Measurements from ENCODE around the gene MAST1. TPM values are rescaled to one million over a fixed set of nuclear protein-coding genes. Genes with fewer than 3 reads are reported as not detected.

Gene MAST1
- total RNA-seq, 2 donors from 2014 or later: 0.42 to 1.4 TPM

DNA sequence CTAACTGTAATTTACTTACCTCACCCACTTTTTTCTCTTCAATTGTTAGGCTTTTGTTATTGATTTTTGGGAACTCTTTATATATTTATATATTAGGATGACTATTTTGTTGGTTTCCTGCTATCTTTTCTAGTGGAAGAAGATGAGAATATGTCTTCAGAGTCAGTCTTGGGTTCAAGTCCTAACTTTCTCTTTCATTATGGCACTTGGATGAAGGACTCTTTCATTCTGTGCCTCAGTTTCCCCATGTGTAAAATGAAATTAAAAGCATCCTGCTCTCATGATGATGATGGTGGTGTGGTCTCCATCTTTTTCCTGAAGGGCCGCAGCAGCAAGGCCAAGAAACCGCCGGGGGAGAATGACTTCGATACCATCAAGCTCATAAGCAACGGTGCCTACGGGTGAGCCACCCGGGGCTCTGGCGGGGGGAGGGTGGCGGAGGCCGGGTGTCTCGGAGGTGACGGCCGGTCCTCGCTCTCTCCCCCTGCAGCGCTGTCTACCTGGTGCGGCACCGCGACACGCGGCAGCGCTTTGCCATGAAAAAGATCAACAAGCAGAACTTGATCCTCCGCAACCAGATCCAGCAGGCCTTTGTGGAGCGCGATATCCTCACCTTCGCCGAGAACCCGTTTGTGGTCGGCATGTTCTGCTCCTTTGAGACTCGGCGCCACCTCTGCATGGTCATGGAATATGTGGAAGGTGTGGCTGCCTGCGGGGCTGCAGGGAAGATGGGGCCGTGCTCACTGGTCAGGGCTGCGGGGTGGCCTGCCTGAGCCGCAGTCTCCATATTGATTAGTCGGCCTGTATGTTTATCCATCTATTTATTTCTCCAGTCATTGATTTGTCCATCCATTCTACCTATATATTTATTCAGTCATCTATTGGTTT lies 20.0 kb downstream of the MAST1 start:
- H3K36me3 ChIP-seq: no peaks in the 10 kb centered on the region

DNA sequence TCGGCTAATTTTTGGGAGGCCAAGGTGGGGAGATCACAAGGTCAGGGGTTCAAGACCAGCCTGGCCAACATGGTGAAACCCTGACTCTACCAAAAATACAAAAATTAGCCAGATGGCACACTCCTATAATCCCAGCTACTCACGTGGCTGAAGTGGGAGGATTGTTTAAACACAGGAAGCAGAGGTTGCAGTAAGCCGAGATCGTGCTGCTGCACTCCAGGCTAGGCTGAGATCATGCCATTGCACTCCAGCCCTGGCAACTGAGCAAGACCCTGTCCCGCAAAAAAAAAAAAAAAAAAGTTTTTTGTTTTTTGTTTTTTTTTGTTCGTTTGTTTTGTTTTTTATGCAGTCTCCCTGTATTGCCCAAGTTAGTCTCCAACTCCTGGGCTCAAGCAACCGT lies 21.2 kb downstream of the MAST1 start:
- Histone ChIP-seq H3K27me3 (no peaks in the 10 kb centered on the region), H3K4me1 (no peaks in the 10 kb centered on the region), H3K27ac (no peak overlapping the region), H3K36me3 (no peaks in the 10 kb centered on the region), H3K4me3 (no peak overlapping the region), H3K9me3 (no peaks in the 10 kb centered on the region), H3K9ac (ENCODE audit: low read depth in 2 of 2, low read length in 2 of 2) (no peak overlapping the region)
- TF ChIP-seq CTCF (IDR thresholded peaks at IDR 0.05): no peak
- no peak for DNase-seq
- intact Hi-C loops (cut with DNase I): no loop called here

More for the DNA sequence above, 20.0 kb downstream of the MAST1 start:
- no peak overlapping the region for H3K9ac ChIP-seq (ENCODE audit: low read depth in 2 of 2, low read length in 2 of 2)
- H3K9me3 ChIP-seq: no peaks in the 10 kb centered on the region
- TF ChIP-seq CTCF (IDR thresholded peaks at IDR 0.05): no peak
- no peaks in the 10 kb centered on the region for H3K27me3 ChIP-seq
- no peak overlapping the region for H3K4me3 ChIP-seq
- H3K4me1 ChIP-seq: no peaks in the 10 kb centered on the region
- no peak overlapping the region for H3K27ac ChIP-seq
- no peak for DNase-seq
- intact Hi-C loops (cut with DNase I): no loop called here

DNA sequence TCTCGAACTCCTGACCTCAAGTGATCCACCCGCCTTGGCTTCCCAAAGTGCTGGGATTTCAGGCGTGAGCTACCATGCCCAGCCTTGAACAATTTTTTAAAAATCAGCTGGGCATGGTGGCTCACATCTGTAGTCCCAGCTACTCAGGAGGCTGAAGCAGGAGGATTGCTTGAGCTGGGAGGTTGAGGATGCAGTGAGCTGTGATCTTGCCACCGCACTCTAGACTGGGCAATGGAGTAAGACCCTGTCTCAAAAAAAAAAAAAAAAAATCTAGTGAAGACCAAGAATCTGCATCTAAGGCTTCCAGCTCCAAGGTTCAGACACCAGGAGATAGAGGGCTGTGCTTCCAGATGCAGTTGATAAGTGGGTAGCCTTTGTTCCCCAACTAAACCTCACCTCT lies 25.8 kb downstream of the MAST1 start:
- Histone ChIP-seq H3K27me3 (no peaks in the 10 kb centered on the region), H3K9me3 (no peaks in the 10 kb centered on the region), H3K4me3 (no peak overlapping the region), H3K27ac (no peak overlapping the region), H3K36me3 (no peaks in the 10 kb centered on the region), H3K4me1 (peaks cover 11% of the 10 kb centered on the region), H3K9ac (ENCODE audit: low read depth in 2 of 2, low read length in 2 of 2) (no peak overlapping the region)
- no peak for DNase-seq
- TF ChIP-seq CTCF (IDR thresholded peaks at IDR 0.05): no peak
- intact Hi-C loops (cut with DNase I): no loop called here

GRCh38 chr19:12864721-12865715 lies 26.7 kb downstream of the MAST1 start:
- TF ChIP-seq CTCF (IDR thresholded peaks at IDR 0.05): no peak
- Histone ChIP-seq H3K4me1 (peaks cover 11% of the 10 kb centered on the region), H3K9ac (ENCODE audit: low read depth in 2 of 2, low read length in 2 of 2) (no peak overlapping the region), H3K27ac (no peak overlapping the region), H3K4me3 (no peak overlapping the region), H3K36me3 (no peaks in the 10 kb centered on the region), H3K27me3 (no peaks in the 10 kb centered on the region), H3K9me3 (no peaks in the 10 kb centered on the region)
- intact Hi-C loops (cut with DNase I): no loop called here
- DNase-seq: no peak

DNA sequence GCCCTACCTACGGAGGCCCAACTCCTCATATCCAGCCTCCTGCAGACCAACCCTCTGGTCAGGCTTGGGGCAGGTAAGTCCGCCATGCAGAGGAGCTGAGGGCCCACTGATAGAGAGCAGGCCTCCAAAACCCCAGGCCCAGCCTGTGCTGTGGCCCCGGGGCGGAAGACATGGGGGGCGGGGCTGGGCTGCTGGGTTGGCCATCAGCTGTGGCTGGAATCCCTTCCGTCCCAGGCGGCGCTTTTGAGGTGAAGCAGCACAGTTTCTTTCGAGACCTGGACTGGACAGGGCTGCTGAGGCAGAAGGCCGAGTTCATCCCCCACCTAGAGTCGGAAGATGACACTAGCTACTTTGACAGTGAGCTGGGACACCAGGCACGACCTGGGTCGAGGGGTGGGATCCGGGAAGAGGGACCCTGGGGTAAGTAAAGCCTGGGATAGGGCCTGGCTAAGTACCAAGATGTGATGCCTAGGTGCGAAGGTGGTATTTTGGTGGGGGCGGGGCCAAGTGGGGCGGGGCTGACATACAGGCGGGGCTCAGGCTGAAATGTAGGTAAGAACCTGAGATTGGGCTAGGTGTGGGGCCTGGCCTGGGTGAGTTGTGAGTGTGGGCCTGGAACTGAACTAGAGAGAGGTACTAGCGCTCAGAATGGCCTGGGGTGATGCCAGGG lies 27.6 kb downstream of the MAST1 start:
- Histone ChIP-seq H3K27me3 (no peaks in the 10 kb centered on the region), H3K9me3 (no peaks in the 10 kb centered on the region), H3K4me1 (peaks cover 11% of the 10 kb centered on the region), H3K27ac (no peak overlapping the region), H3K36me3 (no peaks in the 10 kb centered on the region), H3K4me3 (no peak overlapping the region), H3K9ac (ENCODE audit: low read depth in 2 of 2, low read length in 2 of 2) (no peak overlapping the region)
- no peak for TF ChIP-seq CTCF (IDR thresholded peaks at IDR 0.05)
- no peak for DNase-seq
- intact Hi-C loops (cut with DNase I): no loop called here
